OCI-LY7 (cell line): ENCODE data around the gene ROMO1.

Experiments used
- EZH2phosphoT487 ChIP-seq: fragments of 200-600 bp; sonication (generic); IDR thresholded peaks from 2 replicates; pipeline ENCODE4 v1.6.1; 2018; ENCODE audit warnings: low read depth, borderline replicate concordance, mild to moderate bottlenecking, mixed run types, antibody characterized with exemption, low read length, moderate library complexity, mixed read lengths
- TF ChIP-seq, protein P1 (sequence below): fragments of 200-600 bp; sonication (generic); conservative IDR thresholded peaks from 2 replicates; pipeline ENCODE4 v1.5.1; 2014; ENCODE audit warnings: mild to moderate bottlenecking, antibody characterized with exemption, low read length, moderate library complexity, mixed read lengths

GRCh38 chr20:35731862-35732643 is 32.8 kb downstream of the ROMO1 start:
- TF ChIP-seq, protein P1, sequence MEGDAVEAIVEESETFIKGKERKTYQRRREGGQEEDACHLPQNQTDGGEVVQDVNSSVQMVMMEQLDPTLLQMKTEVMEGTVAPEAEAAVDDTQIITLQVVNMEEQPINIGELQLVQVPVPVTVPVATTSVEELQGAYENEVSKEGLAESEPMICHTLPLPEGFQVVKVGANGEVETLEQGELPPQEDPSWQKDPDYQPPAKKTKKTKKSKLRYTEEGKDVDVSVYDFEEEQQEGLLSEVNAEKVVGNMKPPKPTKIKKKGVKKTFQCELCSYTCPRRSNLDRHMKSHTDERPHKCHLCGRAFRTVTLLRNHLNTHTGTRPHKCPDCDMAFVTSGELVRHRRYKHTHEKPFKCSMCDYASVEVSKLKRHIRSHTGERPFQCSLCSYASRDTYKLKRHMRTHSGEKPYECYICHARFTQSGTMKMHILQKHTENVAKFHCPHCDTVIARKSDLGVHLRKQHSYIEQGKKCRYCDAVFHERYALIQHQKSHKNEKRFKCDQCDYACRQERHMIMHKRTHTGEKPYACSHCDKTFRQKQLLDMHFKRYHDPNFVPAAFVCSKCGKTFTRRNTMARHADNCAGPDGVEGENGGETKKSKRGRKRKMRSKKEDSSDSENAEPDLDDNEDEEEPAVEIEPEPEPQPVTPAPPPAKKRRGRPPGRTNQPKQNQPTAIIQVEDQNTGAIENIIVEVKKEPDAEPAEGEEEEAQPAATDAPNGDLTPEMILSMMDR, result no peak
- TF ChIP-seq EZH2phosphoT487, result no peak
